EH (cell line): ENCODE measurements around the gene UBXN7.
"Not testable (repeated sequence)": the region's sequence is repeated elsewhere in the genome, so short reads cannot be mapped to it uniquely, and the experiment has no call there.

ENCODE experiments used
- DNase-seq: peaks from one replicate; pipeline ENCODE4 v3.0.0-alpha.2; 2015; ENCODE audit warnings: low read depth

Gene UBXN7

GRCh38 chr3:196355668-196356067, 76.6 kb downstream of the UBXN7 start:
- DNase-seq, result no peak

GRCh38 chr3:196354132-196354531, 78.1 kb downstream of the UBXN7 start:
- DNase-seq, result no peak

- DNase-seq, result no peak
Measured at GRCh38 chr3:196351541-196351940, 80.7 kb downstream of the UBXN7 start.

- DNase-seq, result no peak
Measured at GRCh38 chr3:196350067-196350466, 82.2 kb downstream of the UBXN7 start.

- no peak for DNase-seq
Measured at GRCh38 chr3:196348698-196349097, 83.5 kb downstream of the UBXN7 start.

GRCh38 chr3:196344663-196345062, 87.6 kb downstream of the UBXN7 start:
- DNase-seq, result no peak

GRCh38 chr3:196343917-196344316, 88.3 kb downstream of the UBXN7 start:
- not testable (repeated sequence) for DNase-seq

GRCh38 chr3:196341137-196341536, 91.1 kb downstream of the UBXN7 start:
- peak; percentile 62 for DNase-seq

- no peak for DNase-seq
Measured at GRCh38 chr3:196340466-196340865, 91.8 kb downstream of the UBXN7 start.

- DNase-seq, result peak; percentile 70
Measured at GRCh38 chr3:196339493-196340254, 92.6 kb downstream of the UBXN7 start.

- no peak for DNase-seq
Measured at GRCh38 chr3:196339044-196339443, 93.2 kb downstream of the UBXN7 start.

GRCh38 chr3:196336319-196337145, 95.7 kb downstream of the UBXN7 start:
- no peak for DNase-seq

- DNase-seq, result no peak
Measured at GRCh38 chr3:196335503-196335948, 96.7 kb downstream of the UBXN7 start.

- no peak for DNase-seq
Measured at GRCh38 chr3:196334982-196335381, 97.2 kb downstream of the UBXN7 start.

- DNase-seq, result no peak
Measured at GRCh38 chr3:196332168-196332567, 100.1 kb downstream of the UBXN7 start.

GRCh38 chr3:196327405-196327804, 104.8 kb downstream of the UBXN7 start:
- DNase-seq, result peak; percentile 50

- no peak for DNase-seq
Measured at GRCh38 chr3:196326936-196327335, 105.3 kb downstream of the UBXN7 start.

- peak; percentile 47 for DNase-seq
Measured at GRCh38 chr3:196323691-196324090, 108.5 kb downstream of the UBXN7 start.

GRCh38 chr3:196323016-196323415, 109.2 kb downstream of the UBXN7 start:
- no peak for DNase-seq

GRCh38 chr3:196321162-196321561, 111.1 kb downstream of the UBXN7 start:
- DNase-seq, result no peak

GRCh38 chr3:196320137-196320536, 112.1 kb downstream of the UBXN7 start:
- peak; percentile 10 for DNase-seq

GRCh38 chr3:196317687-196318467, 114.3 kb downstream of the UBXN7 start, which contains the start of gene DYNLT2B:
Gene DYNLT2B (minus strand): TSS chr3:196318240. CDS start chr3:196318152, 88 bp downstream.
- DNase-seq, result peak; percentile 92
